HepG2 (cell line): ENCODE results near the gene MED22. TPM values are rescaled to one million over a fixed set of nuclear protein-coding genes. Genes with fewer than 3 reads are reported as not detected.

Experiments
- CEBPB ChIP-seq: IDR thresholded peaks from 2 replicates; pipeline ENCODE4 v1.6.1; 2011; ENCODE audit warnings: low read depth, low read length, improper control_type of control experiment, borderline replicate concordance
- DMAP1 ChIP-seq: IDR thresholded peaks from 2 replicates; pipeline ENCODE4 v1.6.1; 2016
- DPF2 ChIP-seq: sonication (generic); formaldehyde crosslinking; IDR thresholded peaks from 2 replicates; pipeline ENCODE4 v1.4.0; 2020; ENCODE audit warnings: mild to moderate bottlenecking, low read depth, missing genetic modification reagents, borderline replicate concordance
- FLYWCH1 ChIP-seq: sonication (generic); formaldehyde crosslinking; IDR thresholded peaks from 2 replicates; pipeline ENCODE4 v1.8.1; 2023; ENCODE audit warnings: mild to moderate bottlenecking, missing genetic modification reagents
- MEIS1 ChIP-seq: sonication (generic); formaldehyde crosslinking; IDR thresholded peaks from 2 replicates; pipeline ENCODE4 v1.9.0; 2021; ENCODE audit warnings: mild to moderate bottlenecking, missing genetic modification reagents, moderate library complexity, borderline replicate concordance
- MEIS2 ChIP-seq: sonication (generic); formaldehyde crosslinking; IDR thresholded peaks from 2 replicates; pipeline ENCODE4 v1.9.0; 2021; ENCODE audit warnings: mild to moderate bottlenecking, missing genetic modification reagents
- MYNN ChIP-seq: sonication (generic); formaldehyde crosslinking; IDR thresholded peaks from 2 replicates; pipeline ENCODE4 v1.4.0; 2020; ENCODE audit warnings: mild to moderate bottlenecking, low read depth, missing genetic modification reagents
- NCOR1 ChIP-seq: fragments of 200-600 bp; sonication (generic); IDR thresholded peaks from 2 replicates; pipeline ENCODE4 v1.7.0; 2017; ENCODE audit warnings: antibody characterized with exemption, low read length, borderline replicate concordance
- RAD51 ChIP-seq: fragments of 450-650 bp; IDR thresholded peaks from 2 replicates; pipeline ENCODE4 v1.6.1; 2016; ENCODE audit warnings: borderline replicate concordance
- RBAK ChIP-seq: sonication (generic); formaldehyde crosslinking; IDR thresholded peaks from 2 replicates; pipeline ENCODE4 v1.5.1; 2020; ENCODE audit warnings: mild to moderate bottlenecking, missing genetic modification reagents
- SMAD3 ChIP-seq: sonication (generic); formaldehyde crosslinking; IDR thresholded peaks from 2 replicates; pipeline ENCODE4 v1.4.0; 2020; ENCODE audit warnings: missing genetic modification reagents
- SMC3 ChIP-seq: IDR thresholded peaks from 2 replicates; pipeline ENCODE4 v1.6.1; 2011; ENCODE audit warnings: low read length, improper control_type of control experiment
- SNRNP70 ChIP-seq: fragments of 200-400 bp; formaldehyde crosslinking; IDR thresholded peaks from 2 replicates; pipeline ENCODE4 v1.6.1; 2017; ENCODE audit warnings: mild to moderate bottlenecking, low read depth, low read length, moderate library complexity
- SRY ChIP-seq: sonication (generic); formaldehyde crosslinking; IDR thresholded peaks from 2 replicates; pipeline ENCODE4 v1.8.0; 2022; ENCODE audit warnings: mild to moderate bottlenecking, missing genetic modification reagents
- SSRP1 ChIP-seq: IDR thresholded peaks from 2 replicates; pipeline ENCODE4 v1.6.1; 2016; ENCODE audit warnings: control low read depth
- THAP11 ChIP-seq: IDR thresholded peaks from 2 replicates; pipeline ENCODE4 v1.6.1; 2016; ENCODE audit warnings: missing biosample characterization, missing genetic modification reagents
- THRA ChIP-seq: sonication (generic); formaldehyde crosslinking; IDR thresholded peaks from 2 replicates; pipeline ENCODE4 v1.4.0; 2020; ENCODE audit warnings: missing genetic modification reagents, borderline replicate concordance
- ZNF143 ChIP-seq: sonication (generic); formaldehyde crosslinking; IDR thresholded peaks from 2 replicates; pipeline ENCODE4 v1.4.0; 2020; ENCODE audit warnings: missing genetic modification reagents
- ZNF205 ChIP-seq: IDR thresholded peaks from 2 replicates; pipeline ENCODE4 v1.6.1; 2018; ENCODE audit warnings: missing biosample characterization, missing genetic modification reagents
- ZNF224 ChIP-seq: sonication (generic); formaldehyde crosslinking; IDR thresholded peaks from 2 replicates; pipeline ENCODE4 v1.5.0; 2020; ENCODE audit warnings: mild to moderate bottlenecking, missing genetic modification reagents
- ZNF280D ChIP-seq: sonication (generic); formaldehyde crosslinking; IDR thresholded peaks from 2 replicates; pipeline ENCODE4 v1.5.1; 2020; ENCODE audit warnings: mild to moderate bottlenecking, missing genetic modification reagents
- ZNF577 ChIP-seq: sonication (generic); formaldehyde crosslinking; IDR thresholded peaks from 2 replicates; pipeline ENCODE4 v1.4.0; 2020; ENCODE audit warnings: mild to moderate bottlenecking, low read depth, missing genetic modification reagents, borderline replicate concordance
- ZNF788 ChIP-seq: sonication (generic); formaldehyde crosslinking; IDR thresholded peaks from 2 replicates; pipeline ENCODE4 v1.5.0; 2020; ENCODE audit warnings: mild to moderate bottlenecking, missing genetic modification reagents, borderline replicate concordance
- ZSCAN31 ChIP-seq: sonication (generic); formaldehyde crosslinking; IDR thresholded peaks from 2 replicates; pipeline ENCODE4 v1.5.0; 2020; ENCODE audit warnings: low read depth, mild to moderate bottlenecking, missing genetic modification reagents
- polyA plus RNA-seq, 8 experiments: library from polyadenylated mRNA; depleted of rRNA in 3 of 8; stranded (reverse) in 7 of 8; unstranded in 1 of 8; fragments of >200 nt; fragmentation: Illumina TruSeq in 4 of 8; extraction: Trizol in 4 of 8; gene quantifications; 2 replicates each; pipeline versions ENCODE4 v1.2.1 to v1.2.3, GENCODE V29; 2011 to 2016; ENCODE audit warnings: low read depth in 4 of 8, missing spikeins in 1 of 8, mixed read lengths in 1 of 8; ENCODE audit not compliant: insufficient read depth in 1 of 8
- total RNA-seq, 5 experiments: library from RNA; depleted of rRNA; stranded (reverse); fragments of >200 nt; fragmentation: Illumina TruSeq; extraction: Trizol; gene quantifications; 2 replicates each; pipeline ENCODE4 v1.2.3, GENCODE V29; 2016; ENCODE audit warnings: low read depth in 1 of 5
- TF ChIP-seq, protein P1 (sequence below): sonication (generic); formaldehyde crosslinking; IDR thresholded peaks from 2 replicates; pipeline ENCODE4 v1.5.1; 2020; ENCODE audit warnings: missing genetic modification reagents, mild to moderate bottlenecking, borderline replicate concordance
- TF ChIP-seq, protein P2 (sequence below): sonication (generic); formaldehyde crosslinking; IDR thresholded peaks from 2 replicates; pipeline ENCODE4 v1.8.1; 2022; ENCODE audit warnings: mild to moderate bottlenecking, missing genetic modification reagents

The MED22 gene
- total and polyA plus RNA-seq, 2 of the 13 experiments (the other 11 are each of a cell fraction or from before 2014, with no cell fraction given): 15.8 to 22.1 TPM

GRCh38 chr9:133375116-133375723 lies 27.3 kb upstream of the MED22 start (continued):
- TF ChIP-seq ZNF280D (CRISPR knock-in tag) (no peak), ZNF577 (CRISPR knock-in tag) (no peak), RAD51 (no peak), SNRNP70 (no peak), SSRP1 (CRISPR knock-in tag) (no peak), DMAP1 (CRISPR knock-in tag) (peak; percentile 38; the same call in 1 of the 2 replicates), SRY (no peak), ZNF788 (peak; percentile 51; the same call in 1 of the 2 replicates), THAP11 (CRISPR knock-in tag) (peak; percentile 35; the same call in 1 of the 2 replicates), ZNF224 (CRISPR knock-in tag) (no peak), MEIS2 (CRISPR knock-in tag) (no peak), ZSCAN31 (CRISPR knock-in tag) (peak; percentile 43; the same call in 1 of the 2 replicates), ZNF143 (CRISPR knock-in tag) (peak; percentile 23; the same call in 1 of the 2 replicates), MYNN (CRISPR knock-in tag) (no peak), RBAK (CRISPR knock-in tag) (no peak), SMC3 (no peak), NCOR1 (no peak; the same call in 1 of the 2 replicates), CEBPB (no peak), SMAD3 (CRISPR knock-in tag) (no peak), ZNF205 (CRISPR knock-in tag) (no peak), MEIS1 (CRISPR knock-in tag) (no peak; the same call in 1 of the 2 replicates), FLYWCH1 (CRISPR knock-in tag) (no peak), THRA (CRISPR knock-in tag) (0 out of 2 replicates have a peak, but pooled peaks have one; percentile 22), DPF2 (CRISPR knock-in tag) (no peak)
- TF ChIP-seq, protein P1, sequence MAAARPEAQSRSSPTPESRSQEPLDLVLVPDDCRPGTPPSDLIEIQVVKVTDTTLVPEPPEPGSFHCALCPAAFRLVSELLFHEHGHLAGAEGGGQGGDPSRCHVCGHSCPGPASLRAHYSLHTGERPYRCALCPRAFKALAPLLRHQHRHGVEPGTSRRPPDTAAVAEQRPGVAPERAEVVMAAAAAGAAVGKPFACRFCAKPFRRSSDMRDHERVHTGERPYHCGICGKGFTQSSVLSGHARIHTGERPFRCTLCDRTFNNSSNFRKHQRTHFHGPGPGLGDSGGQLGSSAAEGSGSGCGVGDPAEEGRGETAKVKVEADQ (CRISPR knock-in tag): no peak
- TF ChIP-seq, protein P2, sequence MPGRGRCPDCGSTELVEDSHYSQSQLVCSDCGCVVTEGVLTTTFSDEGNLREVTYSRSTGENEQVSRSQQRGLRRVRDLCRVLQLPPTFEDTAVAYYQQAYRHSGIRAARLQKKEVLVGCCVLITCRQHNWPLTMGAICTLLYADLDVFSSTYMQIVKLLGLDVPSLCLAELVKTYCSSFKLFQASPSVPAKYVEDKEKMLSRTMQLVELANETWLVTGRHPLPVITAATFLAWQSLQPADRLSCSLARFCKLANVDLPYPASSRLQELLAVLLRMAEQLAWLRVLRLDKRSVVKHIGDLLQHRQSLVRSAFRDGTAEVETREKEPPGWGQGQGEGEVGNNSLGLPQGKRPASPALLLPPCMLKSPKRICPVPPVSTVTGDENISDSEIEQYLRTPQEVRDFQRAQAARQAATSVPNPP (CRISPR knock-in tag): no peak
